Measurements from ENCODE around the gene MSI1. TPM values are rescaled to one million over a fixed set of nuclear protein-coding genes. Genes with fewer than 3 reads are reported as not detected.

The MSI1 gene
- total RNA-seq, 2 donors from 2014 or later = 0.27 TPM; not detected in 1

DNA sequence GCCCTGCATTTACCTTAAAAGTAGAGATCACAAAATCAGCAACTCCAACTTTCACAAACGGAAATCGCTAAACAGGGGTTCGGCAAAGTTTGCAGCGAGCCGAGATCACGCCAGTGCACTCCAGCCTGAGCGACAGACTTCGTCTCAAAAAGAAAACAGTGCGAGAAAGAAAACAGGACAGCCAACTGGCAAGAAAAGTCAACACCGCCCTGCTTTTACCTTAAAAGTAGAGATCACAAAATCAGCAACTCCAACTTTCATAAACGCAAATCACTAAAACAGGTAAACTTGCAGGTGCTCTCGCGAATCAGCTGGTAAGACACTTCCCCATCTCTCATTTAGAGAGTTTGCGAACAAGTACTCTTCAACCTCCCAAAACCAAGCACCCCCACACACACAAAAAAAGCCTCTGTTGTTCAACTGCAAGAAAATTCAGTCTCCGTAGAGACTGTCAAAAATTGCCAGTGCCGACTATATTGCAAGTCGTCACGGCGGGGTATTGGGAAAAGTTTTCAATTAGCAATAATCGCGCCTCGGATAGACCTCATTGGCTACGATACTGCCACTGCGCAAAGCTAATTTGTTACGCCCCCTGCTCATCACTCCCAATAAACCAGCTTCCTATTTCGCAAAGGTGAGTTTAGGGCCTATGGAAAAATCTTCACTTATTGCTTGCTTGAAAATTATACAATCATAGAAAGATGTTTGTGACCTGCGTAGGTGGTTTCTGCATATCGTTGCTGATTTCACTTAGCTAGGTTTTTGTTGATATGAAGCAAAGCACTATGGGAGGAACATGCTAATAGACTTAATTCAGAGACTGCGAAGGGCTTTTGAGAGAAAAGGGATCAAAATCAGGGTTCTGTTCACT, 76.1 kb downstream of the MSI1 start, which contains the start of gene RNU4-1:
TSS of gene RNU4-1 (minus strand) at position 577 of the 871 bp plus-strand sequence.
- ATAC-seq (ENCODE audit: insufficient number of reproducible peaks, low FRiP score, low read depth) = no peak
- H3K27ac ChIP-seq = peak within 1 kb of the TSS; percentile 96 to 99
- peak within 1 kb of the TSS; percentile 83 for H3K4me3 ChIP-seq
- DNase-seq (ENCODE audit: low spot score) = peak; percentile 24
- H3K9me3 ChIP-seq = no peaks in the 10 kb centered on the region
- TF ChIP-seq, protein P1, sequence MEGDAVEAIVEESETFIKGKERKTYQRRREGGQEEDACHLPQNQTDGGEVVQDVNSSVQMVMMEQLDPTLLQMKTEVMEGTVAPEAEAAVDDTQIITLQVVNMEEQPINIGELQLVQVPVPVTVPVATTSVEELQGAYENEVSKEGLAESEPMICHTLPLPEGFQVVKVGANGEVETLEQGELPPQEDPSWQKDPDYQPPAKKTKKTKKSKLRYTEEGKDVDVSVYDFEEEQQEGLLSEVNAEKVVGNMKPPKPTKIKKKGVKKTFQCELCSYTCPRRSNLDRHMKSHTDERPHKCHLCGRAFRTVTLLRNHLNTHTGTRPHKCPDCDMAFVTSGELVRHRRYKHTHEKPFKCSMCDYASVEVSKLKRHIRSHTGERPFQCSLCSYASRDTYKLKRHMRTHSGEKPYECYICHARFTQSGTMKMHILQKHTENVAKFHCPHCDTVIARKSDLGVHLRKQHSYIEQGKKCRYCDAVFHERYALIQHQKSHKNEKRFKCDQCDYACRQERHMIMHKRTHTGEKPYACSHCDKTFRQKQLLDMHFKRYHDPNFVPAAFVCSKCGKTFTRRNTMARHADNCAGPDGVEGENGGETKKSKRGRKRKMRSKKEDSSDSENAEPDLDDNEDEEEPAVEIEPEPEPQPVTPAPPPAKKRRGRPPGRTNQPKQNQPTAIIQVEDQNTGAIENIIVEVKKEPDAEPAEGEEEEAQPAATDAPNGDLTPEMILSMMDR (IDR thresholded peaks at IDR 0.05) = no peak
- H3K4me1 ChIP-seq (ENCODE audit: control insufficient read depth in 1 of 2, low read depth in 2 of 2) = peaks cover 0 to 6% of the 10 kb centered on the region in 2 donors
- H3K27me3 ChIP-seq (replicated peaks; ENCODE audit: insufficient read depth) = no peaks in the 10 kb centered on the region
- H3K36me3 ChIP-seq = no peaks in the 10 kb centered on the region

DNA sequence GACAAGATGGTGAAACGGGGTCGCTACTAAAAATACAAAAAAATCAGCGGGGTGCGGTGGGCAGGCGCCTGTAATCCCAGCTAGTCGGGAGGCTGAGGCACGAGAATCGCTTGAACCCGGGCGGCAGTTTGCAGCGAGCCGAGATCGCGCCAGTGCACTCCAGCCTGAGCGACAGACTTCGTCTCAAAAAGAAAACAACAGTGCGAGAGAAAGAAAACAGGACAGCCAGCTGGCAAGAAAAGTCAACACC, 76.6 kb downstream of the MSI1 start:
- no peaks in the 10 kb centered on the region for H3K27me3 ChIP-seq (replicated peaks; ENCODE audit: insufficient read depth)
- peak overlapping the region; percentile 83 for H3K4me3 ChIP-seq
- no peaks in the 10 kb centered on the region for H3K9me3 ChIP-seq
- no peaks in the 10 kb centered on the region for H3K36me3 ChIP-seq
- ATAC-seq (ENCODE audit: insufficient number of reproducible peaks, low FRiP score, low read depth) = no peak
- DNase-seq (ENCODE audit: low spot score) = no peak
- H3K27ac ChIP-seq = peak overlapping the region; percentile 96 to 99
- TF ChIP-seq, protein P1 (IDR thresholded peaks at IDR 0.05) = no peak
- H3K4me1 ChIP-seq (ENCODE audit: control insufficient read depth in 1 of 2, low read depth in 2 of 2) = peaks cover 0 to 6% of the 10 kb centered on the region in 2 donors

Other genes with a start within 250 kb of the MSI1 start
- 10 to 100 TPM; 56.8 to 91.5 TPM for gene GCN1, start 174.4 kb downstream of the MSI1 start, total RNA-seq
- 1,000 to 10,000 TPM; 1,020 to 1,220 TPM for gene RPLP0, start 168.1 kb downstream of the MSI1 start, total RNA-seq
- gene PXN, start 103.4 kb downstream of the MSI1 start, total RNA-seq = 100 to 1,000 TPM in 1 of 2 donors, 10 to 100 TPM in 1; 93.0 to 105 TPM
- under 1 TPM; under 0.01 TPM for gene RNU4-2, start 77.3 kb downstream of the MSI1 start, total RNA-seq
- not detected for gene RNU4-1, start 75.9 kb downstream of the MSI1 start, total RNA-seq
- 1 to 10 TPM in 1 of 2 donors, under 1 TPM in 1; 0.56 to 8.8 TPM for gene SIRT4, start 66.8 kb downstream of the MSI1 start, total RNA-seq
- gene PLA2G1B, start 41.4 kb downstream of the MSI1 start, total RNA-seq = not detected
- 100 to 1,000 TPM; 229 to 431 TPM for gene COX6A1, start 68.9 kb upstream of the MSI1 start, total RNA-seq
- 10 to 100 TPM in 1 of 2 donors, 1 to 10 TPM in 1; 7.1 to 11.4 TPM for gene TRIAP1, start 77.2 kb upstream of the MSI1 start, total RNA-seq
- 10 to 100 TPM; 16.9 to 17.7 TPM for gene GATC, start 77.3 kb upstream of the MSI1 start, total RNA-seq
- gene SRSF9, start 100.6 kb upstream of the MSI1 start, total RNA-seq = 10 to 100 TPM; 41.0 to 83.5 TPM
- 100 to 1,000 TPM; 167 to 199 TPM for gene DYNLL1, start 126.9 kb upstream of the MSI1 start, total RNA-seq
- 10 to 100 TPM; 16.5 to 38.0 TPM for gene COQ5, start 160.0 kb upstream of the MSI1 start, total RNA-seq
- gene RNF10, start 165.2 kb upstream of the MSI1 start, total RNA-seq = 100 to 1,000 TPM in 1 of 2 donors, 10 to 100 TPM in 1; 98.0 to 165 TPM
- 10 to 100 TPM; 22.3 to 42.4 TPM for gene POP5, start 212.2 kb upstream of the MSI1 start, total RNA-seq

All from thoracic aorta (tissue), 2 donors.